Chondrocyte (in vitro differentiated cells): Measurements from ENCODE around the gene TMPO. TPM values are rescaled to one million over a fixed set of nuclear protein-coding genes. Genes with fewer than 3 reads are reported as not detected.
"Not testable (repeated sequence)": the region's sequence is repeated elsewhere in the genome, so short reads cannot be mapped to it uniquely, and the experiment has no call there.

Experiments
- DNase-seq: peaks from one replicate; pipeline ENCODE4 v3.0.0; 2021; ENCODE audit warnings: mixed read lengths, low spot score
- H3K27ac Mint-ChIP-seq: one replicate; pipeline ENCODE4 v1.8.0; 2021; ENCODE audit warnings: mild to moderate bottlenecking, moderate library complexity, mixed read lengths; ENCODE audit not compliant: unreplicated experiment
- H3K27me3 Mint-ChIP-seq: 2 replicates; pipeline ENCODE4 v1.8.0; 2021; ENCODE audit warnings: low read depth, mixed read lengths
- H3K36me3 Mint-ChIP-seq: 2 replicates; pipeline ENCODE4 v1.8.0; 2021; ENCODE audit warnings: low read depth, mixed read lengths
- H3K4me1 Mint-ChIP-seq: 2 replicates; pipeline ENCODE4 v1.8.0; 2021; ENCODE audit warnings: low read depth, mild to moderate bottlenecking, mixed read lengths
- H3K4me3 Mint-ChIP-seq: one replicate; pipeline ENCODE4 v1.8.0; 2021; ENCODE audit warnings: mild to moderate bottlenecking, moderate library complexity, mixed read lengths; ENCODE audit not compliant: unreplicated experiment
- H3K9me3 Mint-ChIP-seq: 2 replicates; pipeline ENCODE4 v1.8.0; 2021; ENCODE audit warnings: low read depth, mixed read lengths
- total RNA-seq: library from RNA; stranded (reverse); gene quantifications from 3 replicates; pipeline ENCODE4 v1.2.1, GENCODE V29; 2021
- TF ChIP-seq, protein P1 (sequence below): fragments of 200-600 bp; sonication (generic); IDR thresholded peaks from 2 replicates; pipeline ENCODE4 v1.5.0; 2021; ENCODE audit warnings: antibody characterized with exemption, mild to moderate bottlenecking, moderate library complexity

TMPO gene
- total RNA-seq, 1 donor from 2014 or later, result 38.7 TPM

DNA sequence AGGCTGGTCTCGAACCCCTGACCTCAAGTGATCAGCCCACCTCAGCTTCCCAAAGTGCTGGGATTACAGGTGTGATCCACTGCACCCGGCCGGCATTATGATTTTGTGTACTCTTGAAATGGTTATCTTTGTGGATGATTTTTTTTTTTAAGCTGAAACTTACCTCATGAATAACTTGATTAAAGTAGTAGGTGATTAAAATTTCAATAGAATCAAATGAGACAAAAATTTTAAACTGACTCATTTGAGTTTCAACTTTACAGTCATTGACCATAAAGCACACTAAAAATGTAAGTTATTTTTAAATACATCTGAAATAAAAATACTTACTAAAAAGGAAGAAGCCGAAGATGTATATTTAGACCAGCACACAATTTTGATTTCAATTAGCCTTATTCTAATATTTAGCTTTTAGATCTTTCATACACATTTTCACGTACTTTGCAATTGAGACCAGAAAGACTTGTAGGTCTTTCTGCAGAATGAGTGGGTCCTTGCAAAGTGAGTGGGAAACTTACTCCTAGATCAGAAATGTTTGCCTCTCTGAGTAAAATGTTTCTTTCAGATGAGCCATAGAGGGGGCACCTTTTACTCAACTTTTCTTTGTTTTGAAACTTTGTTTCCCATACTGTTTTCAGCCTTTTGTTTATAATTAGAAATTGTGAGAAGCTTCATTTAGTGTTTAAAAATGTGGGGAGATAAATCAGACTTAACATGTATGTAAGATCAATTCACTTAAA is 34.2 kb downstream of the TMPO start:
- Mint-ChIP-seq H3K4me1 (peaks cover 11% of the 10 kb centered on the region), H3K27ac (no peak overlapping the region), H3K4me3 (no peak overlapping the region), H3K9me3 (no peaks in the 10 kb centered on the region), H3K36me3 (peaks cover 5% of the 10 kb centered on the region), H3K27me3 (no peaks in the 10 kb centered on the region)
- TF ChIP-seq, protein P1, sequence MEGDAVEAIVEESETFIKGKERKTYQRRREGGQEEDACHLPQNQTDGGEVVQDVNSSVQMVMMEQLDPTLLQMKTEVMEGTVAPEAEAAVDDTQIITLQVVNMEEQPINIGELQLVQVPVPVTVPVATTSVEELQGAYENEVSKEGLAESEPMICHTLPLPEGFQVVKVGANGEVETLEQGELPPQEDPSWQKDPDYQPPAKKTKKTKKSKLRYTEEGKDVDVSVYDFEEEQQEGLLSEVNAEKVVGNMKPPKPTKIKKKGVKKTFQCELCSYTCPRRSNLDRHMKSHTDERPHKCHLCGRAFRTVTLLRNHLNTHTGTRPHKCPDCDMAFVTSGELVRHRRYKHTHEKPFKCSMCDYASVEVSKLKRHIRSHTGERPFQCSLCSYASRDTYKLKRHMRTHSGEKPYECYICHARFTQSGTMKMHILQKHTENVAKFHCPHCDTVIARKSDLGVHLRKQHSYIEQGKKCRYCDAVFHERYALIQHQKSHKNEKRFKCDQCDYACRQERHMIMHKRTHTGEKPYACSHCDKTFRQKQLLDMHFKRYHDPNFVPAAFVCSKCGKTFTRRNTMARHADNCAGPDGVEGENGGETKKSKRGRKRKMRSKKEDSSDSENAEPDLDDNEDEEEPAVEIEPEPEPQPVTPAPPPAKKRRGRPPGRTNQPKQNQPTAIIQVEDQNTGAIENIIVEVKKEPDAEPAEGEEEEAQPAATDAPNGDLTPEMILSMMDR, result no peak
- no peak for DNase-seq

DNA sequence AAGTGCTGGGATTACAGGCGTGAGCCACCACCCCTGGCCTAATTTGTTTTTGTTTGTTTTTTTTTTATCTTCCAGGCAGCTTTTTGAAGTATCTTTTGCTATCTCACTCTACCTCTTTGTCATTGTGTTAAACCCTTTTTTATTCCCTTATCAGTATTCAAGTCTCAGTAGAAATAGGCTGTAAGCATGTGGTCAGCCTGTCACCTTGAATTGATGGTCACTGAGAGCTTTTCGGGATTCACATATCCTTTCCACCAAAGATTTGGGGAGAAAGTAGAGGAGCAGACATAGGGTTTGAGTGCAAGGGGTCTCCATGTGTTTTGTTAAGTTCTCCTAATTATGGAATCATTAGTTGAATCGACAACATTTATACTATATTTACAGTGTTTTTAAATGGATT is 36.4 kb downstream of the TMPO start:
- Mint-ChIP-seq H3K27ac (no peak overlapping the region), H3K4me3 (no peak overlapping the region), H3K27me3 (no peaks in the 10 kb centered on the region), H3K36me3 (peaks cover 7% of the 10 kb centered on the region), H3K4me1 (peaks cover 2% of the 10 kb centered on the region), H3K9me3 (peaks cover 2% of the 10 kb centered on the region)
- TF ChIP-seq, protein P1, result no peak
- DNase-seq, result no peak

DNA sequence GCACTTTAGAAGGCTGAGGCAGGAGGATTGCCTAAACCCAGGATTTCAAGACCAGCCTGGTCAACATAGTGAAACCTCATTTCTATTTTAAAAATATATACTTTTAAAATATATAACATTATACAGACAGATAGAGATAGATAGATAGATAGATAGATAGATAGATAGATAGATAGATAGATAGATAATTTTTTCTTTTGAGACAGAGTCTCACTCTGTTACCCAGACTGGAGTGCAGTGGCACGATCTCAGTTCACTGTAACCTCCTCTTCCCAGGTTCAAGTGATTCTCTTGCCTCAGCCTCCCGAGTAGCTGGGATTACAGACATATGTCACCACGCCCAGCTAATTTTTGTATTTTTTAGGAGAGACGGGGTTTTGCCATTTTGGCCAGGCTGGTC is 42.7 kb downstream of the TMPO start:
- not testable (repeated sequence) for H3K27ac Mint-ChIP-seq, H3K4me3 Mint-ChIP-seq, H3K27me3 Mint-ChIP-seq, H3K9me3 Mint-ChIP-seq, DNase-seq, H3K4me1 Mint-ChIP-seq, H3K36me3 Mint-ChIP-seq

GRCh38 chr12:98559666-98560065 is 44.3 kb downstream of the TMPO start:
- peaks cover 2% of the 10 kb centered on the region for H3K36me3 Mint-ChIP-seq
- TF ChIP-seq, protein P1, result no peak
- no peak overlapping the region for H3K4me3 Mint-ChIP-seq
- H3K27me3 Mint-ChIP-seq, result no peaks in the 10 kb centered on the region
- H3K9me3 Mint-ChIP-seq, result peaks cover 2% of the 10 kb centered on the region
- no peak overlapping the region for H3K27ac Mint-ChIP-seq
- DNase-seq, result no peak
- no peaks in the 10 kb centered on the region for H3K4me1 Mint-ChIP-seq

DNA sequence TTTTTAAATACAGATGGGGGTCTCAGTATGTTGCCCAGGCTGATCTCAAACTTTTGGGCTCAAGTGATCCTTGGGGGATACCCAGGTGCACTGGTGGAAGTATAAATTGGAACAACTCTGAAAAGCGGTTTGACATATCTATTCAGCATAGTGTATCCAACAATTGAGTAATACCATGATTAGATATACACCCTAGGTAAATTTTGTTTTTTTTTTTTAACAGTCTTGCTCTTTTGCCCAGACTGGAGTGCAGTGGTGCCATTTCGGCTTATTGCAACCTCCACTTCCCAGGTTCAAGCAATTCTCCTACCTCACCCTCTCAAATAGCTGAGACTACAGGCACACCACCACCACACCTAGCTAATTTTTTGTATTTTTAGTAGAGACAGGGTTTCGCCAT is 46.5 kb downstream of the TMPO start:
- Mint-ChIP-seq H3K36me3 (no peaks in the 10 kb centered on the region), H3K9me3 (no peaks in the 10 kb centered on the region), H3K27ac (no peak overlapping the region), H3K4me3 (no peak overlapping the region), H3K27me3 (no peaks in the 10 kb centered on the region), H3K4me1 (peaks cover 6% of the 10 kb centered on the region)
- TF ChIP-seq, protein P1, result no peak
- no peak for DNase-seq

DNA sequence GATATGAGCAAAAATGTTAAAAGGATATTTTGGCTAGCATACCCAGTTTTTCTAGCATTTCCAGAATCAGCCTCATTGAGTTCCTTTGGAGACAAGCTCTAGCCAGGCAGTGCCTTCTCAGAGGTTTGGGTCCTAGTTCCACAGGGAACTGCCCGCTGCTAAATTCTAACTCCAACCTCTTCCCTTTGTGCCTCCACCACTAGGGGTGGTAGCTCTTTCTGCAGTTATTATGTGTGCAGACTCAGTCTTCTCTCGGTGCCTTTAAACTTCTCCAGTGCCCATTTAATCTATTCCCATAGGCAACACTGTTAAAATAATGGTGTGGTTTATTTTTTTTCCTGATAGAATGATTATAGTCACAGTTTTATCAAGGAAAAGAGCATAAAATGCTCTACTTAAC is 56.6 kb downstream of the TMPO start:
- Mint-ChIP-seq H3K9me3 (no peaks in the 10 kb centered on the region), H3K36me3 (no peaks in the 10 kb centered on the region), H3K4me3 (no peak overlapping the region), H3K27ac (no peak overlapping the region), H3K27me3 (no peaks in the 10 kb centered on the region), H3K4me1 (peaks cover 4% of the 10 kb centered on the region)
- TF ChIP-seq, protein P1, result peak; percentile 34
- no peak for DNase-seq
